Measurements from ENCODE around the gene RBP3.

DNA sequence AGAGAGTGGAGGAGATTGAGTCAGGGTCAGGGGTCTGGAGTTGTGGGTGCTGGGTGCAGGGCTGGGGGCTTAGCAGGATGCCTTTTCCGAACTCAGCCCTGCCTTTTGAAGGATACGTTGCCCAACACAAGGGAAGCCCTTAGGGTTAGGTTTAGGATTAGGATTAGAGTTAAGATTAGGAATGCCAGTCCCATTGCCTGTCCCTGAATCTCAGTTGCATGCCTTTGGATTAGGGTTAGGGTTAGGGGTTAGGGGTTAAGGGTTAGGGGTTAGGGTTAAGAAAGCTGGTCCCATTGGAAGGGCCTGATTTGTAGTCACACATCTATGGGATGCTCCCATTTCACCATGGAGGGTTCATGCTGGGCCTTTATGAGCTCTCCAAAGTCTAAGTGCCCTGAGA lies 56.8 kb downstream of the RBP3 start:
- TF ChIP-seq, protein P1, sequence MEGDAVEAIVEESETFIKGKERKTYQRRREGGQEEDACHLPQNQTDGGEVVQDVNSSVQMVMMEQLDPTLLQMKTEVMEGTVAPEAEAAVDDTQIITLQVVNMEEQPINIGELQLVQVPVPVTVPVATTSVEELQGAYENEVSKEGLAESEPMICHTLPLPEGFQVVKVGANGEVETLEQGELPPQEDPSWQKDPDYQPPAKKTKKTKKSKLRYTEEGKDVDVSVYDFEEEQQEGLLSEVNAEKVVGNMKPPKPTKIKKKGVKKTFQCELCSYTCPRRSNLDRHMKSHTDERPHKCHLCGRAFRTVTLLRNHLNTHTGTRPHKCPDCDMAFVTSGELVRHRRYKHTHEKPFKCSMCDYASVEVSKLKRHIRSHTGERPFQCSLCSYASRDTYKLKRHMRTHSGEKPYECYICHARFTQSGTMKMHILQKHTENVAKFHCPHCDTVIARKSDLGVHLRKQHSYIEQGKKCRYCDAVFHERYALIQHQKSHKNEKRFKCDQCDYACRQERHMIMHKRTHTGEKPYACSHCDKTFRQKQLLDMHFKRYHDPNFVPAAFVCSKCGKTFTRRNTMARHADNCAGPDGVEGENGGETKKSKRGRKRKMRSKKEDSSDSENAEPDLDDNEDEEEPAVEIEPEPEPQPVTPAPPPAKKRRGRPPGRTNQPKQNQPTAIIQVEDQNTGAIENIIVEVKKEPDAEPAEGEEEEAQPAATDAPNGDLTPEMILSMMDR (tag by site-specific recombination; IDR thresholded peaks at IDR 0.05): no peak
- no peak for TF ChIP-seq ZNF600 (tag by site-specific recombination; IDR thresholded peaks at IDR 0.05)
- TF ChIP-seq ZNF707 (tag by site-specific recombination; IDR thresholded peaks at IDR 0.05): no peak
- TF ChIP-seq, protein P2, sequence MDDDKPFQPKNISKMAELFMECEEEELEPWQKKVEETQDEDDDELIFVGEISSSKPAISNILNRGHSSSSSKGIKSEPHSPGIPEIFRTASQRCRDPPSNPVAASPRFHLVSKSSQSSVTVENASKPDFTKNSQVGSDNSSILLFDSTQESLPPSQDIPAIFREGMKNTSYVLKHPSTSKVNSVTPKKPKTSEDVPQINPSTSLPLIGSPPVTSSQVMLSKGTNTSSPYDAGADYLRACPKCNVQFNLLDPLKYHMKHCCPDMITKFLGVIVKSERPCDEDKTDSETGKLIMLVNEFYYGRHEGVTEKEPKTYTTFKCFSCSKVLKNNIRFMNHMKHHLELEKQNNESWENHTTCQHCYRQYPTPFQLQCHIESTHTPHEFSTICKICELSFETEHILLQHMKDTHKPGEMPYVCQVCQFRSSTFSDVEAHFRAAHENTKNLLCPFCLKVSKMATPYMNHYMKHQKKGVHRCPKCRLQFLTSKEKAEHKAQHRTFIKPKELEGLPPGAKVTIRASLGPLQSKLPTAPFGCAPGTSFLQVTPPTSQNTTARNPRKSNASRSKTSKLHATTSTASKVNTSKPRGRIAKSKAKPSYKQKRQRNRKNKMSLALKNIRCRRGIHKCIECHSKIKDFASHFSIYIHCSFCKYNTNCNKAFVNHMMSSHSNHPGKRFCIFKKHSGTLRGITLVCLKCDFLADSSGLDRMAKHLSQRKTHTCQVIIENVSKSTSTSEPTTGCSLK (tag by site-specific recombination; IDR thresholded peaks at IDR 0.05): no peak
- TF ChIP-seq, protein P3, sequence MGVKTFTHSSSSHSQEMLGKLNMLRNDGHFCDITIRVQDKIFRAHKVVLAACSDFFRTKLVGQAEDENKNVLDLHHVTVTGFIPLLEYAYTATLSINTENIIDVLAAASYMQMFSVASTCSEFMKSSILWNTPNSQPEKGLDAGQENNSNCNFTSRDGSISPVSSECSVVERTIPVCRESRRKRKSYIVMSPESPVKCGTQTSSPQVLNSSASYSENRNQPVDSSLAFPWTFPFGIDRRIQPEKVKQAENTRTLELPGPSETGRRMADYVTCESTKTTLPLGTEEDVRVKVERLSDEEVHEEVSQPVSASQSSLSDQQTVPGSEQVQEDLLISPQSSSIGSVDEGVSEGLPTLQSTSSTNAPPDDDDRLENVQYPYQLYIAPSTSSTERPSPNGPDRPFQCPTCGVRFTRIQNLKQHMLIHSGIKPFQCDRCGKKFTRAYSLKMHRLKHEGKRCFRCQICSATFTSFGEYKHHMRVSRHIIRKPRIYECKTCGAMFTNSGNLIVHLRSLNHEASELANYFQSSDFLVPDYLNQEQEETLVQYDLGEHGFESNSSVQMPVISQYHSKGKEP (tag by site-specific recombination; IDR thresholded peaks at IDR 0.05): no peak
- no peak for TF ChIP-seq ZNF302 (tag by site-specific recombination; IDR thresholded peaks at IDR 0.05; ENCODE audit: low read depth)
- no peak for TF ChIP-seq ZNF837 (tag by site-specific recombination; IDR thresholded peaks at IDR 0.05)

All from HEK293 (cell line).